Measurements from ENCODE around the gene IL32. TPM values are rescaled to one million over a fixed set of nuclear protein-coding genes. Genes with fewer than 3 reads are reported as not detected.

Gene IL32
- total and polyA plus RNA-seq, 2 of the 4 experiments (the other 2 are of a cell fraction) = 25.6 to 95.7 TPM

DNA sequence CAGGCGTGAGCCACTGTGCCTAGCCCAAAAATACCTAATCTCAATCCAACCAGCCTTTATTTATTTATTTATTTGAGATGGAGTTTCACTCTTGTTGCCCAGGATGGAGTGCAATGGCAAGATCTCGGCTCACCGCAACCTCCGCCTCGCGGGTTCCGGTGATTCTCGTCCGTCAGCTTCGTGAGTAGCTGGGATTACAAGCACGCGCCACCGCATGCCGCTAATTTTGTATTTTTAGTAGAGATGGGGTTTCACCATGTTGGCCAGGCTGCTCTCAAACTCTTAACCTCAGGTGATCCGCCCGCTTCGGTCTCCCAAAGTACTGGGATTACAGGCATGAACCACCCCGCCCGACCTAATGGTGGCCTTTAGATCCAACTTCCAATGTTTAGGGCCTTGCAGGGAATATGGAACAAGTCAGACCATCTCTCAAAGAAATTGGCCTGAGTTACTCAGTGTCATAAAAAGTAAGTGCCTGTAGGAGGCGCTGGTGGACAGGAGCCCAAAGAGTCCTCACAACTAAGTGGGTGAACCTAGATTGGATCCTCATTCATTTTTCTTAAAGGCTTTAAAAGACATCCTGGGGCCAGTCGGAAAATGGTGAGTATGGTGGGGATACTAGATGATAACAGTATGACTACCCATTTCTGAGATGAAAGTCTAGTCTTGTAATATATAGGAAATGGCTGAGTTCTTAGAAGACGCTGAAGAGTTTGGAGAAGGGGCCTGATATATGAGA, 29.0 kb downstream of the IL32 start:
- no peak overlapping the region for H3K14ac ChIP-seq (replicated peaks; ENCODE audit: low read depth, low read length)
- CTCF ChIA-PET = no interaction called here
- no peaks in the 10 kb centered on the region for H3K9me3 ChIP-seq (ENCODE audit: control insufficient read depth, insufficient read depth, low read length)
- H4K5ac ChIP-seq (ENCODE audit: low read depth, low read length) = no peak overlapping the region
- no peak overlapping the region for H3K23ac ChIP-seq (ENCODE audit: low read depth, low read length)
- POLR2A ChIA-PET (ENCODE audit: unreplicated experiment) = no interaction called here
- no peak overlapping the region for H2AFZ ChIP-seq (replicated peaks; ENCODE audit: low read length, poor library complexity)
- H2BK15ac ChIP-seq (ENCODE audit: low read depth, low read length) = no peak overlapping the region
- H3K27me3 ChIP-seq (ENCODE audit: control insufficient read depth, insufficient read depth, low read length) = peaks cover 44% of the 10 kb centered on the region
- H4K91ac ChIP-seq (ENCODE audit: insufficient read depth, low read depth, low read length) = no peak overlapping the region
- H3K36me3 ChIP-seq (ENCODE audit: control insufficient read depth, insufficient read depth, low read length) = no peaks in the 10 kb centered on the region
- H2BK20ac ChIP-seq (ENCODE audit: low read depth, low read length) = no peak overlapping the region
- in situ Hi-C loops (cut with MboI; ENCODE audit: low sequenced_read_pairs) (no loop called here), intact Hi-C loops (cut with micrococcal nuclease) (no loop called here), dilution Hi-C loops (cut with HindIII; ENCODE audit: low sequenced_read_pairs, unreplicated experiment) (no loop called here)
- no TSS peak for BruUV-seq (replicated peaks)
- H2AK9ac ChIP-seq (replicated peaks; ENCODE audit: low read depth, low read length, poor library complexity) = no peak overlapping the region
- H4K8ac ChIP-seq (ENCODE audit: low read depth in 2 of 2, low read length in 2 of 2) = no peak overlapping the region
- no peak overlapping the region for H3K27ac ChIP-seq (ENCODE audit: insufficient read depth, low read length)
- TF ChIP-seq, protein P1, sequence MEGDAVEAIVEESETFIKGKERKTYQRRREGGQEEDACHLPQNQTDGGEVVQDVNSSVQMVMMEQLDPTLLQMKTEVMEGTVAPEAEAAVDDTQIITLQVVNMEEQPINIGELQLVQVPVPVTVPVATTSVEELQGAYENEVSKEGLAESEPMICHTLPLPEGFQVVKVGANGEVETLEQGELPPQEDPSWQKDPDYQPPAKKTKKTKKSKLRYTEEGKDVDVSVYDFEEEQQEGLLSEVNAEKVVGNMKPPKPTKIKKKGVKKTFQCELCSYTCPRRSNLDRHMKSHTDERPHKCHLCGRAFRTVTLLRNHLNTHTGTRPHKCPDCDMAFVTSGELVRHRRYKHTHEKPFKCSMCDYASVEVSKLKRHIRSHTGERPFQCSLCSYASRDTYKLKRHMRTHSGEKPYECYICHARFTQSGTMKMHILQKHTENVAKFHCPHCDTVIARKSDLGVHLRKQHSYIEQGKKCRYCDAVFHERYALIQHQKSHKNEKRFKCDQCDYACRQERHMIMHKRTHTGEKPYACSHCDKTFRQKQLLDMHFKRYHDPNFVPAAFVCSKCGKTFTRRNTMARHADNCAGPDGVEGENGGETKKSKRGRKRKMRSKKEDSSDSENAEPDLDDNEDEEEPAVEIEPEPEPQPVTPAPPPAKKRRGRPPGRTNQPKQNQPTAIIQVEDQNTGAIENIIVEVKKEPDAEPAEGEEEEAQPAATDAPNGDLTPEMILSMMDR (conservative IDR thresholded peaks at IDR 0.05; ENCODE audit: low read depth, low read length) = peak; percentile 56
- TF ChIP-seq, protein P2, sequence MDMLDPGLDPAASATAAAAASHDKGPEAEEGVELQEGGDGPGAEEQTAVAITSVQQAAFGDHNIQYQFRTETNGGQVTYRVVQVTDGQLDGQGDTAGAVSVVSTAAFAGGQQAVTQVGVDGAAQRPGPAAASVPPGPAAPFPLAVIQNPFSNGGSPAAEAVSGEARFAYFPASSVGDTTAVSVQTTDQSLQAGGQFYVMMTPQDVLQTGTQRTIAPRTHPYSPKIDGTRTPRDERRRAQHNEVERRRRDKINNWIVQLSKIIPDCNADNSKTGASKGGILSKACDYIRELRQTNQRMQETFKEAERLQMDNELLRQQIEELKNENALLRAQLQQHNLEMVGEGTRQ (IDR thresholded peaks at IDR 0.05; ENCODE audit: low read depth, low read length) = no peak
- peak; percentile 38 for TF ChIP-seq RAD21 (IDR thresholded peaks at IDR 0.05; ENCODE audit: low read length)
- no peak overlapping the region for H3K18ac ChIP-seq (ENCODE audit: low read depth, low read length)
- no peak overlapping the region for H3K4me3 ChIP-seq (ENCODE audit: insufficient read depth, low read depth, low read length)
- H3K9me1 ChIP-seq (ENCODE audit: insufficient read depth, low read length) = peaks cover 4% of the 10 kb centered on the region
- no peak overlapping the region for H3K56ac ChIP-seq (ENCODE audit: extremely low read depth, insufficient read depth, low read length)
- no peak overlapping the region for H3K4ac ChIP-seq (ENCODE audit: low read depth, low read length)
- no peak overlapping the region for H3K4me2 ChIP-seq (ENCODE audit: low read depth, low read length)
- H4K20me1 ChIP-seq (ENCODE audit: insufficient read depth, low read length) = no peaks in the 10 kb centered on the region
- H2AK5ac ChIP-seq (ENCODE audit: low read depth, low read length) = no peak overlapping the region
- 94% methylated on average over 9 of the region's 22 CpGs; no CpG with 5 or more reads in 1 of the 2 experiments for WGBS, 2 experiments (ENCODE audit: extremely low coverage in 2 of 2, insufficient read length in 1 of 2)
- ATAC-seq (ENCODE audit: low read depth) (no peak), DNase-seq (peak; percentile 23)
- H2BK120ac ChIP-seq (ENCODE audit: low read depth, low read length) = no peak overlapping the region
- no peaks in the 10 kb centered on the region for H3K79me1 ChIP-seq (ENCODE audit: low read depth in 1 of 2, low read length in 2 of 2)
- no peaks in the 10 kb centered on the region for H3K4me1 ChIP-seq (ENCODE audit: control insufficient read depth, insufficient read depth, low read length)
- H3K9ac ChIP-seq (ENCODE audit: low read depth, low read length) = no peak overlapping the region
- H2BK5ac ChIP-seq (ENCODE audit: low read depth, low read length, poor library complexity, severe bottlenecking) = no peak overlapping the region

All from IMR-90 (cell line).